Activated CD4-positive, alpha-beta T cell treated with anti-CD3 and anti-CD28 coated beads, Interleukin-2, Interleukin-6, amounts not matched to agents 100 ng/mL and 50 ng/mL, durations not matched to agents 16 hours and 8 hours (primary cell): ENCODE data around the gene CBFA2T2.

Experiments used
- DNase-seq: peaks from one replicate; pipeline ENCODE4 v3.0.0-alpha.2; 2020

Gene CBFA2T2

GRCh38 chr20:33656010-33656782 lies 166.3 kb downstream of the CBFA2T2 start:
- DNase-seq = no peak

GRCh38 chr20:33656783-33657703 lies 167.1 kb downstream of the CBFA2T2 start:
- no peak for DNase-seq

DNA sequence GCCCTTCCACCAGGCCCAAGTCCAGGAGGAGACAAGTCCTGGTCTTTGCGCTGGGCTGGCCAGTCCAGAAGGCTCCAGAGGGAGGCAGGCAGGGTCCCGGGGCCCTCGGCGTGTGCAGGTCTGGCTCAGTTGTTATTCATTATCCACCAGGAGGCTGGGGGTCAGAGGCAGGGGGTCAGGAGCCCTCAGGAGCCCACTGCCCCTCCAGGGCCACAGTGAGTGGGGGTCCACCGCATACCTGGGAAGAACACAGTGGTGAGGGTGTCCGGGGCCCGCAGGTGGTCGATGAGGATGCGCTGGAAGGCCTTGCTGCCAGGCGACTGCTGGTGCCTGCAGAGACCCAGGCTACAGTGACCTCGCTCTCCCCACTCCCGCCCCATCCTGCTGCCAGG lies 167.8 kb downstream of the CBFA2T2 start:
- no peak for DNase-seq

DNA sequence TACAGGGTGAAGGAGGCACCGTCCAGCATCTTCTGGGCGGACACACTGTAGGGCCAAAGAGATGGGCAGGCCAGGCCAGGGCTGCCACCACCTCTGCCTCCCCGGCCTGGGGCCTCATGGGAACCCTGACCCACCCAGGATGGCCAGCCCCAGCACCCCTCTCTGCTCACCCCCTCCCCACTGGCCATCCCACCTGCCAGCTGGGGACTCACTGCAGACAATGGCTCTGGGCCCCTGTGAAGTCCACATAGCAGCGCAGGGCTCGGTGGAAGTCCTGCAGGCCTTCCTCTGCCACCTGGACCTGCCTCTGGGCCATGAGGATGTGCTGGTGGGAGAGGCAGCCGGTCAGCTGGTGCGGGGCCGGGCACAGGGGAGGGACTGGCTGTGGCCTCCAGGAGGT lies 168.6 kb downstream of the CBFA2T2 start:
- no peak for DNase-seq

GRCh38 chr20:33658929-33659328 lies 169.0 kb downstream of the CBFA2T2 start:
- no peak for DNase-seq

GRCh38 chr20:33659341-33660034 lies 169.6 kb downstream of the CBFA2T2 start:
- no peak for DNase-seq

DNA sequence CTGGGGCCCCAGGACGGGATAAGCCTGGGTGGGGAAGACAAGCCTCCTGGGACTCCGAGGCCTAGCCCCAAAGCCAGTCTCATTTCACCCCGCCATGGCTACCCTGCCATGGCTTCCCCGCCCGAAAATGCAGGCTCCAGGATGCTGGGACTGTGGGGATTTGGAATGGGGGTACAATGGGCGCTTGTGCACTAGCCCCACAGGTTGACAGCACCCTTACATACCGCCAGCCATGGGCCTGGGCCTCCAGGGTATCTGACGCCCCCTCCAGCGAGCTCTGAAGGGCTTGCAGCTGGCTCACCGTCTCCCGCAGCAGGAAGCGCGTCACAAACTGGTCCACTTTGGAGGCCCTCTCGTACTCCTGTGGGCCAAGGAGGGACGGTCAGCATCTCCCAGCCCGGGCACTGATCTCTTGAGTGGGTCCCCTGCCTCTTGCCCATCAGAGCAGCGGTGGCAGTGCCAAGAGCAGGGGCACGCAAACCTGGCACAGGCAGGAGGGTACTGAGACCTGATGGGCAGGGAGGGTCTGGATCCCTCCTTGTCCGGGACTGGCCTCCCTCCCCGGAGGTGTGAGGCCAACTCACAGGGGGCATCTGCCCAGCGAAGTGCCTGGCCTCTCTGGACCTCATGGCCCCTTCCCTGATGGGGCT lies 170.3 kb downstream of the CBFA2T2 start:
- no peak for DNase-seq

- no peak for DNase-seq
These were observed 170.8 kb downstream of the CBFA2T2 start for GRCh38 chr20:33660685-33661058.

DNA sequence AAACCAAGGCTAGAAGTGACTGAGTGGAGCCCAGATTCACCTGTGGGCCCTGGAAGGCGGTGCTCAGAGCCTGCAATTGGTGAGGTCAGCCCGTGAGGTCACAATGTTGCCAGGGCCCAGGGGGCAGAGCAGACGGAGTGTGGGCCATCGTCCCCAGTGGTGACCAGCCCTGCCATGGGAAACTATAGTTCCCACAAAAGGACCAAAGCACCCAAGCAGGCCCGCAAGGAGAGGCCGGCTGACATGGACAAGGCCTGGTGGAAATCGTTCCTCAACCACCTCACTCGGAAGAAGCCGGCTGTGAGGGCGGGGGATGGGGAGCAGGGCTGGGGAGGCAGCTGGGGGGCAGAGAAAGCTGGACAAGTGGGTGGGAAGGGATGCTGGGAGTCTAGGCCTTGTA lies 172.3 kb downstream of the CBFA2T2 start, which contains the start of gene C20orf144:
TSS of gene C20orf144 (plus strand) at position 156 of the 400 bp plus-strand sequence. CDS start at position 175, 19 bp downstream.
- DNase-seq = no peak

DNA sequence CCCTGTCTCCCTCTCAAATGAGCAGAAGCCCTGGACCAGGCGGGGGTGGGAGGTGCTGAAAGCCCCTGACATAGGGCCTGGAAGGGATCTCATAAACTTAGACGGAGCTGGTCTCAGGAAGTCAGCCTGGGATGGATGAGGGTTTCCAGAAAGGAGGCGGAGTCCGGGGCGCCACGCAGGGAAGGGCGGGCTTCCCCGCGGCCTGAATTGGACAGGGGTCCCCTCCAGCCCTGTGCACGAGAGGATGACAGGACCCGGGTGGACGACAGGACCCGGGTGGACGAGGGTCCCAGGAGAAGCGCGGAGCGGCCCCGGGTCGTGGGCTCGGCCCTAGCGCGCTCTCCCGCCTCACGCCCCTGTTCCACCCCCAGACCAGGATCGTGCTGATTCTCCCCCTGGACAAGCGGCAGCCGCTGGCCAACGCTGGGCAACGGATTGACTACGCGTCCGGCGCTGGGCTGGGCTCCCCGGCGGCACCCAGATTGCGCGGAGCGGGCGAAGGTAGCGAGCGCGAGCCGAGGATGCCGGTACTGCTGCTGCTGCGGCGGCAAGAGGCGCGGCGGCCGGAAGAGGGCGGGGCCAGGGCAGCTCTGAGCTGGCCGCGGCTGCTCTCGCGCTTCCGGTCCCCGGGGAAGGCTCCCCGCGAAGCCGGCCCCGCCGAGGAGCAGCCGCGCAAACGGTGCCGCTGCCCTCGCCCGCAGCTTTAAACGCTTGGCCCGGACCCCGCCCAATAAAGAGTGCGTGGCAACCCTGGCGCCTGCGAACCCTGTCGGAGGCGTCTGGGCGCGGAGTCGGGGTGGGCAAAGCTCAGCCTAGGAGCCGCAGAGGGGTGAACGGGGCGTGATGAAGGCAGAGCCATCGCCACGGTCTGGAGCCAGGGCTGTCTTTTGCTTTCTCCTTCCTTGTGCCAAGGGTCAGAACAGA lies 173.5 kb downstream of the CBFA2T2 start:
- peak; percentile 91 for DNase-seq

- no peak for DNase-seq
These were observed 174.3 kb downstream of the CBFA2T2 start for GRCh38 chr20:33664085-33664761.

GRCh38 chr20:33664762-33665144 lies 174.9 kb downstream of the CBFA2T2 start:
- DNase-seq = no peak

DNA sequence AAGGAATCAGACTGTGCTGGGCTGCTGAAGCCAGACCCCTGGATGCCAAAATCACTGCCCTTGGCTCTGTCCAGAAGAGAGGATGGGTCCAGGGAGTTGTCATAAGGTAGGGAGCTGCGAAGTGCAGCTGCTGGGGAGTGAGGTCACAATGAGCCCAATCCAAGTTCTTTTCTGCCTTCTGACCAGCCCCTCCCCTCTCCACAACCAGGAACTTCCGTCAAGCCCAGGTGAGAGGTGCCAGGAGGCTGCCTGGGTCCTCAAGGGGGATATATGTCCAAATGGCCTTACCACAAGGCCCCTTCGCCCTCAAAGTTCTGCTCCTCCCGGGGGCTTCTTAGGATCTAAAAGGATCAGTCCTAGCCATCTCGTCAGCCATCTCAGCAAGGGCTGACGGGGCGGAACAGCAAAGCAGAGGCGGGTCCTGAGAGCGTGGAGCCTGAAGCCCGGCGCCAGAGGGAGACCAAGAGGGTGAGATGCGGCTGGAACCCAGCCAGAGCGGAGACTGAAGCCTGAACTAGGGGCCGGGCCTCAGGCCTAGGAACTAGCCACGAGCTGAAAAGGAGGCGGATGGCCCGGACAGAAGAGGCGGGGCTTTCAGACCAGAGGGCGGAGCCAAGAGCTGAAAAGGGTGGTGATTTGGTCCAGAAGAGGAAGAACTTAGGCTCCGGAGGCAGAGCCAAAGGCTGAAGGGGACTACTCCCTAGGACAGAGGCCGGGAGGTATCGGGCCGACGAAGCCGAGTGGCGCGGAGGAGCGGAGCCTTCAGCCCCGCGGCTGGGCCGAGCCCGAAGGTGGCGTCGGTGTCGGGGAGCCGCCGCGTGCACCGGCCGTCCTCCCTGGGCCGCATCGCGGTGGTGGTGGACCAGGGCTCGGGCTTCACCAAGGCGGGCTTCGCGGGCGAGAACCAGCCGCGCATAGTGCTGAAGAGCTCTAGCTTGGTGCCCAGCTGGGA lies 176.7 kb downstream of the CBFA2T2 start, which contains the start of gene ACTL10:
TSS of gene ACTL10 (plus strand) at position 651 of the 952 bp plus-strand sequence. CDS start 555 bp downstream, outside the sequence.
- peak; percentile 96 for DNase-seq

- DNase-seq = peak; percentile 64
These were observed 177.4 kb downstream of the CBFA2T2 start for GRCh38 chr20:33667245-33667675.

DNA sequence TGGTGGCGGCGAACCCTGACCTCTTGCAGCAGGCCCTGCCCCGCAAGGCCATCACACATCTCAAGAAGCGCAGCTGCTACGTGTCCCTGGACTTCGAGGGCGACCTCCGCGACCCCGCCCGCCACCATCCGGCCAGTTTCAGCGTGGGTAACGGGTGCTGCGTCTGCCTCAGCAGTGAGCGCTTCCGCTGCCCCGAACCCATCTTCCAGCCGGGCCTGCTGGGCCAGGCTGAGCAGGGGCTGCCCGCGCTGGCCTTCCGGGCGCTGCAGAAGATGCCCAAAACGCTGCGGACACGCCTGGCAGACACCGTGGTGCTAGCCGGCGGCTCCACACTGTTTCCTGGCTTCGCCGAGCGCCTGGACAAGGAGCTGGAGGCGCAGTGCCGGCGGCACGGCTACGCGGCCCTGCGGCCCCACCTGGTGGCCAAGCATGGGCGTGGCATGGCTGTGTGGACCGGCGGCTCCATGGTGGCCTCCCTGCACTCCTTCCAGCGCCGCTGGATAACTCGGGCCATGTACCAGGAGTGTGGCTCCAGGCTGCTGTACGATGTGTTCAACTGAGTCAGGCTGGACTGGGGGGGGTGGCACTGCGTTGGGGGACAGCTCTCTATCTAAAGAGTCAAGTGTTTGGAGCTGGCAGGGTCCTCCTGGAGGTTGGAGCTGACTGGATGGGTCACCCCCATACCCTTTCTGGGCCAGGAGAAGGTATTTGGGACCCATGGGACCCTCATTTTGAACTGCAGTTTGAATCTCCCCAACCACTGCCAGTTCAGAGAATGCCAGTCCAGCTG lies 178.0 kb downstream of the CBFA2T2 start:
- peak; percentile 89 for DNase-seq

DNA sequence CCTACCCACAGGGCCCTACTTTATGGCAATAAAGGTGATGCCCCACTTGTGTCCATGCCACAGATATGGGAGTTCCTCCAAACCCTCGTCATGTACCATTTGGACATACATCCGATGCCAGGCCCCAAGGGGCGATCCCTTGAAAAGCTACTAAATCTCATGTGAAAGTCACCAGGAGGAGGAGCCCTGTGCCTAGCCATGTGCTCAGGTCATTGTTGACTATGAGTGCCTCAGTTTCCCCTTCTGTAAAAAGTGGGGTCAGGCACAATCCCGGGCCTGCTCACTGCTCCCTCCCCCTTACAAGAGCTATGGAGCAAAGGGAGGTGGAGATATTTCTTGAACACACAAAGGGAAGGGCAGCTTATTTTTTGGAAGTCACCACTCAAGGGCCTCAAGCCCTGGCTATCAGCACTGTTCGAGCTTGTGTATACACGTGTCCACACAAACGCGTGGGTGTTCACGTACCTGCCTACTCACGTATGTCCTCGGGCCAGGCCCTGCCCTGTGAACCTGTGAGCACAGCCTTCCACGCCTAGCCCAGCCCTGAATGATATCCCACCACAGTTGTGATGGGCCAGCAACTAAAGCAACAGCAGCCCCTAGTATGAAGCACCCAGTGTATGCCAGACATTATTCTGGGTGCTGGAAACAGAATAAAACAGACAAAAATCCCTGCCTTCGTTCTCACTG lies 178.7 kb downstream of the CBFA2T2 start:
- DNase-seq = no peak

DNA sequence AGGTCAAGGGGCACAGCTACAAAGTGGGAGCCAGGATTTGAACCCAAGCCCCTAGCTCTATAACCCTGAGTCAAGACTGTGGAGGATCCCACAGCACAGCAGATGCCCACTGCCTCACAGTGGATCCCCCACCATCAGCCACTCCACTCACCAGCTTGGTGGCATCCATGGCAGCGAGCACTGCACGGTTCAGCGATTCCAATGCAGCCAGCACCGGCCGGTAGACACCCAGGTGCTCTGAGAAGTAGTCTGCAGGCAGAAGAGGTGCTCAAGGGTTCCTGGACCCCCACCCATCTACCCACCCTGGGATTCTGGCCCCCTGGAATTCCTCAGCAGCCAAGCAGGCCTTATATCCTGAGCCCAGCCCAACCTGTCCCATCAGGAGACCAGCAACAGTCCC lies 179.3 kb downstream of the CBFA2T2 start:
- DNase-seq = no peak
